Activated CD4-positive, alpha-beta memory T cell treated with anti-CD3 and anti-CD28 coated beads for 36 hours (primary cell): ENCODE data around the gene TRAF6. TPM values are rescaled to one million over a fixed set of nuclear protein-coding genes. Genes with fewer than 3 reads are reported as not detected.
A peak's percentile ranks its signal among the peaks of the same experiment; 100 is the strongest.
"Not testable (repeated sequence)": the region's sequence is repeated elsewhere in the genome, so short reads cannot be mapped to it uniquely, and the experiment has no call there.

Experiments used
- CTCF ChIA-PET: fragments of 350-600 bp; sonication (Branson Sonifier 250); formaldehyde crosslinking; loops from one replicate; lab custom pipeline; 2021; ENCODE audit warnings: antibody characterized with exemption, inconsistent platforms; lab: Charles Lee
- POLR2A ChIA-PET: fragments of 350-600 bp; sonication (Branson Sonifier 250); formaldehyde crosslinking; loops from one replicate; lab custom pipeline; 2021; ENCODE audit warnings: antibody characterized with exemption; lab: Charles Lee
- DNase-seq: peaks from one replicate; pipeline ENCODE4 v3.0.0-alpha.2; 2020
- H3K27ac Mint-ChIP-seq: one replicate; pipeline ENCODE4 v1.8.0; 2021; ENCODE audit warnings: mixed read lengths
- H3K27me3 Mint-ChIP-seq: one replicate; pipeline ENCODE4 v1.8.0; 2021; ENCODE audit warnings: mixed read lengths
- H3K36me3 Mint-ChIP-seq: one replicate; pipeline ENCODE4 v1.8.0; 2021; ENCODE audit warnings: mixed read lengths
- H3K4me1 Mint-ChIP-seq: one replicate; pipeline ENCODE4 v1.8.0; 2021; ENCODE audit warnings: low read depth, mixed read lengths
- H3K4me3 Mint-ChIP-seq: one replicate; pipeline ENCODE4 v1.8.0; 2021; ENCODE audit warnings: mild to moderate bottlenecking, mixed read lengths
- H3K9me3 Mint-ChIP-seq: one replicate; pipeline ENCODE4 v1.8.0; 2021; ENCODE audit warnings: mixed read lengths
- intact Hi-C: fragments of 100-400 bp; cut with micrococcal nuclease; formaldehyde crosslinking; loops from one replicate; pipeline ENCODE4 v1.15.1; 2023
- total RNA-seq, 2 experiments: library from RNA; stranded (reverse); gene quantifications; one replicate each; pipeline ENCODE4 v1.2.3, GENCODE V29; 2021

The TRAF6 gene
- total RNA-seq, 2 experiments from 2014 or later = 12.0 to 12.1 TPM

GRCh38 chr11:36492724-36493304 lies 17.3 kb downstream of the TRAF6 start:
- CTCF ChIA-PET = interaction anchor here (0.6 to 4.1 kb wide), 57 partner anchors 9 to 877 kb away, joined by 3 to 205 read pairs (median 4); partner anchors contain the start of genes COMMD9, PRR5L and TRAF6
- no peak overlapping the region for H3K4me3 Mint-ChIP-seq
- no peaks in the 10 kb centered on the region for H3K9me3 Mint-ChIP-seq
- intact Hi-C loops = loop anchor here (1.0 kb wide), 3 partner anchors 140 to 201 kb away; no protein-coding TSS in a partner anchor
- POLR2A ChIA-PET = interaction anchor here (0.8 to 1.5 kb wide), 3 partner anchors 13 to 254 kb away, joined by 3 to 4 read pairs (median 3); no protein-coding TSS in a partner anchor
- no peak for DNase-seq
- no peaks in the 10 kb centered on the region for H3K27me3 Mint-ChIP-seq
- H3K4me1 Mint-ChIP-seq = peaks cover 16% of the 10 kb centered on the region
- no peak overlapping the region for H3K27ac Mint-ChIP-seq
- peaks cover 37% of the 10 kb centered on the region for H3K36me3 Mint-ChIP-seq

GRCh38 chr11:36490026-36490806 lies 19.9 kb downstream of the TRAF6 start:
- Mint-ChIP-seq H3K9me3 (no peaks in the 10 kb centered on the region), H3K4me3 (no peak overlapping the region), H3K27me3 (no peaks in the 10 kb centered on the region), H3K4me1 (peaks cover 21% of the 10 kb centered on the region), H3K36me3 (peaks cover 38% of the 10 kb centered on the region), H3K27ac (no peak overlapping the region)
- ChIA-PET POLR2A (no interaction called here), CTCF (interaction anchor here (1.0 kb wide), 1 partner anchor 198 kb away, joined by 5 read pairs; no protein-coding TSS in a partner anchor)
- intact Hi-C loops = no loop called here
- no peak for DNase-seq

GRCh38 chr11:36488096-36488495 lies 22.0 kb downstream of the TRAF6 start:
- H3K4me3 Mint-ChIP-seq = no peak overlapping the region
- POLR2A ChIA-PET = no interaction called here
- peaks cover 28% of the 10 kb centered on the region for H3K4me1 Mint-ChIP-seq
- DNase-seq = no peak
- H3K27me3 Mint-ChIP-seq = no peaks in the 10 kb centered on the region
- peaks cover 47% of the 10 kb centered on the region for H3K36me3 Mint-ChIP-seq
- intact Hi-C loops = no loop called here
- peak overlapping the region; percentile 30 for H3K27ac Mint-ChIP-seq
- H3K9me3 Mint-ChIP-seq = no peaks in the 10 kb centered on the region
- CTCF ChIA-PET = interaction anchor here (0.7 to 2.2 kb wide), 8 partner anchors 8 to 666 kb away, joined by 3 to 7 read pairs (median 4); no protein-coding TSS in a partner anchor

GRCh38 chr11:36487619-36488018 lies 22.5 kb downstream of the TRAF6 start:
- Mint-ChIP-seq H3K27me3 (no peaks in the 10 kb centered on the region), H3K4me3 (no peak overlapping the region), H3K4me1 (peaks cover 27% of the 10 kb centered on the region), H3K27ac (peak overlapping the region; percentile 47), H3K36me3 (peaks cover 44% of the 10 kb centered on the region), H3K9me3 (no peaks in the 10 kb centered on the region)
- intact Hi-C loops = no loop called here
- POLR2A ChIA-PET = no interaction called here
- CTCF ChIA-PET = interaction anchor here (0.7 to 2.2 kb wide), 9 partner anchors 9 to 665 kb away, joined by 3 to 7 read pairs (median 4); partner anchors contain the start of gene TRAF6
- DNase-seq = no peak

GRCh38 chr11:36485298-36486002 lies 24.6 kb downstream of the TRAF6 start:
- no peak overlapping the region for H3K4me3 Mint-ChIP-seq
- no peaks in the 10 kb centered on the region for H3K9me3 Mint-ChIP-seq
- intact Hi-C loops = no loop called here
- H3K4me1 Mint-ChIP-seq = peaks cover 21% of the 10 kb centered on the region
- CTCF ChIA-PET = interaction anchor here (1.2 to 1.5 kb wide), 2 partner anchors 17 to 193 kb away, joined by 3 read pairs; no protein-coding TSS in a partner anchor
- POLR2A ChIA-PET = no interaction called here
- peaks cover 32% of the 10 kb centered on the region for H3K36me3 Mint-ChIP-seq
- no peak overlapping the region for H3K27ac Mint-ChIP-seq
- no peaks in the 10 kb centered on the region for H3K27me3 Mint-ChIP-seq
- DNase-seq = no peak

- CTCF ChIA-PET, POLR2A ChIA-PET, H3K4me3 Mint-ChIP-seq, H3K9me3 Mint-ChIP-seq, intact Hi-C loops, H3K27ac Mint-ChIP-seq, H3K27me3 Mint-ChIP-seq, DNase-seq: not testable (repeated sequence)
- H3K4me1 Mint-ChIP-seq = peaks cover 17% of the 10 kb centered on the region
- peaks cover 23% of the 10 kb centered on the region for H3K36me3 Mint-ChIP-seq
These were observed 27.0 kb downstream of the TRAF6 start for GRCh38 chr11:36483042-36483441.

- Mint-ChIP-seq H3K4me3 (no peak overlapping the region), H3K4me1 (peaks cover 16% of the 10 kb centered on the region), H3K36me3 (peaks cover 21% of the 10 kb centered on the region), H3K27ac (no peak overlapping the region), H3K9me3 (no peaks in the 10 kb centered on the region), H3K27me3 (no peaks in the 10 kb centered on the region)
- no peak for DNase-seq
- CTCF ChIA-PET = interaction anchor here (1.2 to 4.9 kb wide), 4 partner anchors 12 to 659 kb away, joined by 3 to 129 read pairs (median 40); partner anchors contain the start of gene COMMD9
- POLR2A ChIA-PET = no interaction called here
- intact Hi-C loops = no loop called here
These were observed 29.2 kb downstream of the TRAF6 start for GRCh38 chr11:36480833-36481232.

GRCh38 chr11:36478700-36479329 lies 31.3 kb downstream of the TRAF6 start:
- Mint-ChIP-seq H3K27ac (no peak overlapping the region), H3K4me1 (peaks cover 12% of the 10 kb centered on the region), H3K9me3 (no peaks in the 10 kb centered on the region), H3K4me3 (no peak overlapping the region), H3K36me3 (peaks cover 8% of the 10 kb centered on the region), H3K27me3 (no peaks in the 10 kb centered on the region)
- ChIA-PET CTCF (interaction anchor here (0.6 to 4.9 kb wide), 32 partner anchors 8 to 861 kb away, joined by 3 to 129 read pairs (median 5); partner anchors contain the start of genes COMMD9, FJX1, PRR5L and TRAF6), POLR2A (interaction anchor here (1.2 to 2.1 kb wide), 2 partner anchors 24 to 187 kb away, joined by 3 to 7 read pairs; no protein-coding TSS in a partner anchor)
- peak; percentile 38 for DNase-seq
- intact Hi-C loops = loop anchor here (1.0 to 5.0 kb wide), 3 partner anchors 126 to 187 kb away; no protein-coding TSS in a partner anchor

- H3K4me3 Mint-ChIP-seq = no peak overlapping the region
- H3K9me3 Mint-ChIP-seq = no peaks in the 10 kb centered on the region
- no peaks in the 10 kb centered on the region for H3K27me3 Mint-ChIP-seq
- no peak overlapping the region for H3K27ac Mint-ChIP-seq
- no peak for DNase-seq
- CTCF ChIA-PET = interaction anchor here (1.0 to 1.7 kb wide), 2 partner anchors 18 to 183 kb away, joined by 3 to 6 read pairs; no protein-coding TSS in a partner anchor
- peaks cover 6% of the 10 kb centered on the region for H3K4me1 Mint-ChIP-seq
- POLR2A ChIA-PET = no interaction called here
- H3K36me3 Mint-ChIP-seq = peaks cover 2% of the 10 kb centered on the region
- intact Hi-C loops = loop anchor here (5.0 kb wide), 1 partner anchor 168 kb away; no protein-coding TSS in a partner anchor
These were observed 34.9 kb downstream of the TRAF6 start for GRCh38 chr11:36475192-36475591.

GRCh38 chr11:36471577-36471976 lies 38.5 kb downstream of the TRAF6 start:
- intact Hi-C loops = no loop called here
- Mint-ChIP-seq H3K27me3 (no peaks in the 10 kb centered on the region), H3K36me3 (peaks cover 3% of the 10 kb centered on the region), H3K4me1 (peaks cover 4% of the 10 kb centered on the region), H3K9me3 (no peaks in the 10 kb centered on the region), H3K27ac (no peak overlapping the region), H3K4me3 (no peak overlapping the region)
- no peak for DNase-seq
- CTCF ChIA-PET = interaction anchor here (1.9 kb wide), 1 partner anchor 95 kb away, joined by 7 read pairs; no protein-coding TSS in a partner anchor
- POLR2A ChIA-PET = interaction anchor here (0.6 kb wide), 1 partner anchor 15 kb away, joined by 3 read pairs; no protein-coding TSS in a partner anchor
